ENCODE measurements around the gene AGRN. TPM values are rescaled to one million over a fixed set of nuclear protein-coding genes. Genes with fewer than 3 reads are reported as not detected.

The AGRN gene
- total RNA-seq, 1 experiment from 2014 or later, result 134 TPM

- no peak for TF ChIP-seq ZFX (IDR thresholded peaks at IDR 0.05)
- TF ChIP-seq ELF1 (IDR thresholded peaks at IDR 0.05; ENCODE audit: borderline replicate concordance, low read depth), result no peak
- TF ChIP-seq RAD21 (IDR thresholded peaks at IDR 0.05; ENCODE audit: low read depth), result no peak
- TF ChIP-seq ATF3 (IDR thresholded peaks at IDR 0.05), result no peak
- no peak for TF ChIP-seq POLR2A (IDR thresholded peaks at IDR 0.05; ENCODE audit: borderline replicate concordance, extremely low read depth, insufficient read depth, insufficient read length)
- TF ChIP-seq SP1 (IDR thresholded peaks at IDR 0.05; ENCODE audit: low read depth), result no peak
- no peak for TF ChIP-seq ZBTB33 (IDR thresholded peaks at IDR 0.05; ENCODE audit: extremely low read depth, insufficient replicate concordance, low read length)
- no peak for TF ChIP-seq EGR1 (IDR thresholded peaks at IDR 0.05; ENCODE audit: low read depth)
- no peak for TF ChIP-seq CBX3 (IDR thresholded peaks at IDR 0.05; ENCODE audit: low read depth)
- no peak for TF ChIP-seq FOSL1 (IDR thresholded peaks at IDR 0.05; ENCODE audit: low read depth)
- TF ChIP-seq TCF7L2 (IDR thresholded peaks at IDR 0.05; ENCODE audit: borderline replicate concordance, extremely low read depth, insufficient read depth, insufficient read length), result no peak
- TF ChIP-seq SIN3A (IDR thresholded peaks at IDR 0.05; ENCODE audit: low read depth), result no peak
- no peak for TF ChIP-seq SRF (IDR thresholded peaks at IDR 0.05; ENCODE audit: low read depth)
- TF ChIP-seq REST (IDR thresholded peaks at IDR 0.05; ENCODE audit: low read depth), result no peak
- no peak for TF ChIP-seq EZH2 (IDR thresholded peaks at IDR 0.05)
- no peak for TF ChIP-seq MAX (IDR thresholded peaks at IDR 0.05)
- no peak for TF ChIP-seq POLR2AphosphoS5 (IDR thresholded peaks at IDR 0.05; ENCODE audit: low read depth, low read length)
- TF ChIP-seq CEBPB (IDR thresholded peaks at IDR 0.05; ENCODE audit: low read depth), result no peak
- Histone ChIP-seq H3K4me3 (replicated peaks in 1 of 2; ENCODE audit: low read depth in 1 of 2, low read length in 2 of 2) (no peak overlapping the region), H3K79me2 (ENCODE audit: insufficient read depth, low read length) (peaks cover 76% of the 10 kb centered on the region), H3K9me3 (ENCODE audit: control insufficient read depth in 1 of 2, insufficient read depth in 1 of 2, low read depth in 1 of 2, low read length in 2 of 2) (no peaks in the 10 kb centered on the region), H3K4me1 (ENCODE audit: control insufficient read depth in 1 of 2, insufficient read depth in 2 of 2, low read length in 2 of 2) (peaks cover 25 to 36% of the 10 kb centered on the region in 2 experiments), H3K36me3 (ENCODE audit: control insufficient read depth in 1 of 2, insufficient read depth in 2 of 2, low read length in 2 of 2) (peaks cover 0 to 16% of the 10 kb centered on the region in 2 experiments; a peak in 1 of 4 replicates), H3K9me2 (ENCODE audit: insufficient read depth) (no peaks in the 10 kb centered on the region), H3K9ac (ENCODE audit: low read length) (no peak overlapping the region), H3K27ac (ENCODE audit: low read depth, low read length) (no peak overlapping the region), H2AFZ (ENCODE audit: low read depth, low read length, poor library complexity, severe bottlenecking) (no peak overlapping the region), H4K20me1 (ENCODE audit: insufficient read depth) (no peaks in the 10 kb centered on the region), H3K4me2 (ENCODE audit: low read length) (no peak overlapping the region), H3K27me3 (ENCODE audit: insufficient read depth, low read length) (no peaks in the 10 kb centered on the region)
- no TSS peak for BruUV-seq (replicated peaks)
- POLR2A ChIA-PET, result no interaction called here
- intact Hi-C loops (cut with micrococcal nuclease), result no loop called here
- CTCF ChIA-PET, result no interaction called here
- no peak for ATAC-seq
- RAD21 ChIA-PET (ENCODE audit: low non-redundant PET in 1 of 2, low total read pairs in 2 of 2, uncharacterized antibody in 2 of 2, unreplicated experiment in 2 of 2), result no interaction called here
- no peak for DNase-seq (ENCODE audit: low read depth, low spot score)
These were observed 7.9 kb downstream of the AGRN start for GRCh38 chr1:1027791-1028190.

All from HCT116 (cell line).